Hair follicular keratinocyte (primary cell): ENCODE measurements around the gene TRAM1L1. TPM values are rescaled to one million over a fixed set of nuclear protein-coding genes. Genes with fewer than 3 reads are reported as not detected.

Experiments
- total RNA-seq: library from RNA; depleted of rRNA; stranded (reverse); fragments of >200 nt; gene quantifications from 2 replicates; pipeline ENCODE4 v1.2.3, GENCODE V29; 2015

Gene TRAM1L1
- total RNA-seq: 0.68 and 1.2 TPM in 2 replicates

DNA sequence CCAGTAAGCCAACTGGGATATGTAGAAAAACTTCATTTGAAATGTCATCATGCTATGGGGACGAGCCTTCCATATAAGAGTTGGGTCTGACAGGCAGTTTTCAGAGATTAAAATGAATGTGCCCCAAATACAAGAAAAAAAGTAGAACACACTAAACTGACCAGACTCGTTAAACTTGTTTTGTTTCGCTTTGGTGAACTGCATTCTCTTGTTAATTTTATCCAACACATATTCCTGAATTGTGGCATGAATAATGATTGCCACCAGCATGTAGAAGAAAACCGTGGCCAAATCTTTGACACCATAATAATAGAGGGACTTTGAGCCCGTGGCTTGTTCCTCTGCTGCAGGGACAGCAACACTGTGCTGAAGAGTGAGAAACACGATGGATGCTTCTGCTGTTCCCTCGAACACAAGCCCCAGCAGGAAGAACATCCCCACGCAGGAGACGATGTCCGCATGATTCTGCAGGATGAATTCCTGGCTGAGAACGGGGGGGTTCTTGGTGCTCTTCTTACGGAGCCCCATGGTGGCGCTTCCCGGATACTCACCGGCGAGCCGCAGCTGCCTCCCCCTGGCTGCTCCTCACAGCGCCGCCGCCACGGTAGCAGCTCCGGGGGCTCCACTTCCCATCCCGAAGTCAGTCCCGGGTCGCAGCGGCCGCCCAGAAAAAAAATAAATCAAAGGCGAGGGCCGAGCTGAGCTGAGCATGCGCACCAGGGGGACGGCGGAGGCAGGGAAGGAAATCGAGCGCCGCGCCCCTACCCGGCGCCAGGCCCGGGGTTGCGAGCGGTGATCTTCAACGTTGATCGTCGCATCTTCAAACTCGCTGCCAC lies at the start of gene TRAM1L1:
Gene TRAM1L1 (minus strand): TSS at position 711 of the 836 bp plus-strand sequence. CDS start 183 bp downstream, at position 528.

